HEK293T (cell line): Measurements from ENCODE around the gene ZNF768.

Experiments
- FOXA1 ChIP-seq: fragments of 450-650 bp; IDR thresholded peaks from 2 replicates; pipeline ENCODE4 v1.6.1; 2016; ENCODE audit warnings: mild to moderate bottlenecking
- FOXK2 ChIP-seq: fragments of 450-650 bp; IDR thresholded peaks from 2 replicates; pipeline ENCODE4 v1.6.1; 2016; ENCODE audit warnings: mild to moderate bottlenecking
- HDGF ChIP-seq: fragments of 450-650 bp; IDR thresholded peaks from 2 replicates; pipeline ENCODE4 v1.6.1; 2017; ENCODE audit warnings: antibody characterized with exemption, borderline replicate concordance
- NFRKB ChIP-seq: fragments of 450-650 bp; IDR thresholded peaks from 2 replicates; pipeline ENCODE4 v1.6.1; 2016; ENCODE audit warnings: mild to moderate bottlenecking, moderate library complexity
- PKNOX1 ChIP-seq: fragments of 450-650 bp; IDR thresholded peaks from 2 replicates; pipeline ENCODE4 v1.6.1; 2016
- SUZ12 ChIP-seq: fragments of 450-650 bp; IDR thresholded peaks from 2 replicates; pipeline ENCODE4 v1.6.1; 2016; ENCODE audit warnings: mild to moderate bottlenecking
- ZNF384 ChIP-seq: fragments of 450-650 bp; IDR thresholded peaks from 2 replicates; pipeline ENCODE4 v1.6.1; 2016

- TF ChIP-seq ZNF384 = no peak
- TF ChIP-seq FOXK2 = no peak
- TF ChIP-seq NFRKB = no peak
- 0 out of 2 replicates have a peak, but pooled peaks have one; percentile 71 for TF ChIP-seq HDGF
- no peak for TF ChIP-seq PKNOX1
- TF ChIP-seq SUZ12 = no peak
- no peak for TF ChIP-seq FOXA1
Observed at GRCh38 chr16:30557957-30558788, 31.8 kb upstream of the ZNF768 start, which contains the start of gene ZNF764.
